Measurements from ENCODE around the gene CHPF2. TPM values are rescaled to one million over a fixed set of nuclear protein-coding genes. Genes with fewer than 3 reads are reported as not detected.

CHPF2 gene
- total RNA-seq, 1 donor from 2014 or later = 17.3 TPM

DNA sequence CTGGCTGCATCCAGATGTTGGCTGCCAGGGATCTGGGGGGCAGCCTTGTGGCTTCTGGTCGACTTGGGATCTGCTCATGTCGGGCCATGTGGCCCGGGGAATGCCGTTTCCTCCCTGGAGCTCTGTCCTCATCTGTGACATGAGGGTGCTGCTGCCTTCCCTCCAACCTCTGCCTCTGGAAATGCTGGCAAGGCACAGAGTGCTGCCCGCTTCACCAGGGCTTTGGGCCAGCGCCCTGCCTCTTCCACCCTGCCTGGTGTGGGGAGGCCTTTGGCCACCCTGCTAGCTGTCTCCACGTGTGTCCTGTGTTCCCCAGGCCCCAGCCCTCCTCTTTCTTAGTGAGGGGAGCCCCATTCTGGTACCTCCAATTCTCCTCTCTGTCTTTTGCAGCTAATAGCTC, 22.0 kb downstream of the CHPF2 start:
- H3K27ac ChIP-seq (replicated peaks) = peak overlapping the region; percentile 99
- intact Hi-C loops (cut with micrococcal nuclease) = no loop called here

DNA sequence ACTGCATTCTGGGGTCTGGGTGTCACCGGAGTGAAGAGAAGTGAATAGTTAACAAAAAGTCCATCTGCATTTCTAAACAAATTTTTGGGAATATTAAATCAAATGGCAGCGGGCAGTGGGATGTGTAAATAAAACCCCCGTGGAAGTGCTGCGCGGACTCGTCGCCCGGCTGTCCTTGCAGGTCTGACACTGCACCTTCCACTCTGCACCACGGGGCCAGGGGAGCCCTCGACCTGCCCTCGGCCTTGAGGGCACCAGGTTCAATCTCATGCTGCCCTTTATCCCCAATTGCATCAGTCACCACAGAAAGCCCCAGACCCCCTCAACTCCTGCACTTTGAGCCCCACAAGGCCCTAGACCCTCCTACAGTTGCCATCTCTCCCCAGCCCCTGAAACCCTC, 22.6 kb downstream of the CHPF2 start:
- H3K4me1 ChIP-seq = peaks cover 51% of the 10 kb centered on the region
- no peaks in the 10 kb centered on the region for H3K36me3 ChIP-seq
- H3K27ac ChIP-seq (replicated peaks) = peak overlapping the region; percentile 99
- TF ChIP-seq, protein P1, sequence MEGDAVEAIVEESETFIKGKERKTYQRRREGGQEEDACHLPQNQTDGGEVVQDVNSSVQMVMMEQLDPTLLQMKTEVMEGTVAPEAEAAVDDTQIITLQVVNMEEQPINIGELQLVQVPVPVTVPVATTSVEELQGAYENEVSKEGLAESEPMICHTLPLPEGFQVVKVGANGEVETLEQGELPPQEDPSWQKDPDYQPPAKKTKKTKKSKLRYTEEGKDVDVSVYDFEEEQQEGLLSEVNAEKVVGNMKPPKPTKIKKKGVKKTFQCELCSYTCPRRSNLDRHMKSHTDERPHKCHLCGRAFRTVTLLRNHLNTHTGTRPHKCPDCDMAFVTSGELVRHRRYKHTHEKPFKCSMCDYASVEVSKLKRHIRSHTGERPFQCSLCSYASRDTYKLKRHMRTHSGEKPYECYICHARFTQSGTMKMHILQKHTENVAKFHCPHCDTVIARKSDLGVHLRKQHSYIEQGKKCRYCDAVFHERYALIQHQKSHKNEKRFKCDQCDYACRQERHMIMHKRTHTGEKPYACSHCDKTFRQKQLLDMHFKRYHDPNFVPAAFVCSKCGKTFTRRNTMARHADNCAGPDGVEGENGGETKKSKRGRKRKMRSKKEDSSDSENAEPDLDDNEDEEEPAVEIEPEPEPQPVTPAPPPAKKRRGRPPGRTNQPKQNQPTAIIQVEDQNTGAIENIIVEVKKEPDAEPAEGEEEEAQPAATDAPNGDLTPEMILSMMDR (IDR thresholded peaks at IDR 0.05; ENCODE audit: borderline replicate concordance) = no peak
- intact Hi-C loops (cut with micrococcal nuclease) = no loop called here
- no peaks in the 10 kb centered on the region for H3K9me3 ChIP-seq (replicated peaks)
- peaks cover 20% of the 10 kb centered on the region for H3K27me3 ChIP-seq (ENCODE audit: low read depth)
- no peak overlapping the region for H3K4me3 ChIP-seq
- DNase-seq = no peak

More for the DNA sequence above, 22.0 kb downstream of the CHPF2 start:
- Histone ChIP-seq H3K36me3 (no peaks in the 10 kb centered on the region), H3K9me3 (replicated peaks) (no peaks in the 10 kb centered on the region), H3K27me3 (ENCODE audit: low read depth) (peaks cover 17% of the 10 kb centered on the region), H3K4me1 (peaks cover 56% of the 10 kb centered on the region), H3K4me3 (no peak overlapping the region)
- no peak for DNase-seq
- TF ChIP-seq, protein P1 (IDR thresholded peaks at IDR 0.05; ENCODE audit: borderline replicate concordance) = no peak

GRCh38 chr7:151255390-151255789, 23.1 kb downstream of the CHPF2 start:
- H3K27ac ChIP-seq (replicated peaks) = no peak overlapping the region
- intact Hi-C loops (cut with micrococcal nuclease) = no loop called here
- H3K9me3 ChIP-seq (replicated peaks) = no peaks in the 10 kb centered on the region
- H3K27me3 ChIP-seq (ENCODE audit: low read depth) = peaks cover 24% of the 10 kb centered on the region
- TF ChIP-seq, protein P1 (IDR thresholded peaks at IDR 0.05; ENCODE audit: borderline replicate concordance) = no peak
- peaks cover 45% of the 10 kb centered on the region for H3K4me1 ChIP-seq
- no peaks in the 10 kb centered on the region for H3K36me3 ChIP-seq
- H3K4me3 ChIP-seq = no peak overlapping the region
- no peak for DNase-seq

- intact Hi-C loops (cut with micrococcal nuclease) = no loop called here
- H3K9me3 ChIP-seq (replicated peaks) = no peaks in the 10 kb centered on the region
- TF ChIP-seq, protein P1 (IDR thresholded peaks at IDR 0.05; ENCODE audit: borderline replicate concordance) = no peak
- H3K4me1 ChIP-seq = peaks cover 37% of the 10 kb centered on the region
- peak overlapping the region; percentile 46 for H3K27ac ChIP-seq (replicated peaks)
- no peaks in the 10 kb centered on the region for H3K36me3 ChIP-seq
- peaks cover 33% of the 10 kb centered on the region for H3K27me3 ChIP-seq (ENCODE audit: low read depth)
- no peak for DNase-seq
- H3K4me3 ChIP-seq = peak overlapping the region; percentile 21
Measured at GRCh38 chr7:151256410-151257045, 24.2 kb downstream of the CHPF2 start.

- Histone ChIP-seq H3K36me3 (no peaks in the 10 kb centered on the region), H3K4me1 (peaks cover 31% of the 10 kb centered on the region), H3K27ac (replicated peaks) (no peak overlapping the region), H3K27me3 (ENCODE audit: low read depth) (peaks cover 48% of the 10 kb centered on the region), H3K9me3 (replicated peaks) (no peaks in the 10 kb centered on the region), H3K4me3 (no peak overlapping the region)
- DNase-seq = no peak
- intact Hi-C loops (cut with micrococcal nuclease) = no loop called here
- TF ChIP-seq, protein P1 (IDR thresholded peaks at IDR 0.05; ENCODE audit: borderline replicate concordance) = no peak
Measured at GRCh38 chr7:151257990-151258389, 25.7 kb downstream of the CHPF2 start.
